ENCODE results near the gene IGLON5. TPM values are rescaled to one million over a fixed set of nuclear protein-coding genes. Genes with fewer than 3 reads are reported as not detected.

Gene IGLON5
- total RNA-seq, 1 experiment from 2014 or later = not detected

- no peaks in the 10 kb centered on the region for H3K9me3 ChIP-seq (ENCODE audit: control insufficient read depth in 1 of 2, insufficient read depth in 1 of 2, low read depth in 1 of 2, low read length in 2 of 2)
- H3K27me3 ChIP-seq (ENCODE audit: insufficient read depth, low read length) = no peaks in the 10 kb centered on the region
- CTCF ChIA-PET = no interaction called here
- no peak for ATAC-seq
- intact Hi-C loops (cut with micrococcal nuclease) = no loop called here
- H2AFZ ChIP-seq (ENCODE audit: low read depth, low read length, poor library complexity, severe bottlenecking) = no peak overlapping the region
- no peak for TF ChIP-seq FOSL1 (IDR thresholded peaks at IDR 0.05; ENCODE audit: low read depth)
- TF ChIP-seq, protein P1, sequence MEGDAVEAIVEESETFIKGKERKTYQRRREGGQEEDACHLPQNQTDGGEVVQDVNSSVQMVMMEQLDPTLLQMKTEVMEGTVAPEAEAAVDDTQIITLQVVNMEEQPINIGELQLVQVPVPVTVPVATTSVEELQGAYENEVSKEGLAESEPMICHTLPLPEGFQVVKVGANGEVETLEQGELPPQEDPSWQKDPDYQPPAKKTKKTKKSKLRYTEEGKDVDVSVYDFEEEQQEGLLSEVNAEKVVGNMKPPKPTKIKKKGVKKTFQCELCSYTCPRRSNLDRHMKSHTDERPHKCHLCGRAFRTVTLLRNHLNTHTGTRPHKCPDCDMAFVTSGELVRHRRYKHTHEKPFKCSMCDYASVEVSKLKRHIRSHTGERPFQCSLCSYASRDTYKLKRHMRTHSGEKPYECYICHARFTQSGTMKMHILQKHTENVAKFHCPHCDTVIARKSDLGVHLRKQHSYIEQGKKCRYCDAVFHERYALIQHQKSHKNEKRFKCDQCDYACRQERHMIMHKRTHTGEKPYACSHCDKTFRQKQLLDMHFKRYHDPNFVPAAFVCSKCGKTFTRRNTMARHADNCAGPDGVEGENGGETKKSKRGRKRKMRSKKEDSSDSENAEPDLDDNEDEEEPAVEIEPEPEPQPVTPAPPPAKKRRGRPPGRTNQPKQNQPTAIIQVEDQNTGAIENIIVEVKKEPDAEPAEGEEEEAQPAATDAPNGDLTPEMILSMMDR (IDR thresholded peaks at IDR 0.05 in 2 of 3, conservative IDR thresholded peaks at IDR 0.05 in 1 of 3; ENCODE audit: borderline replicate concordance in 1 of 3, insufficient read depth in 1 of 3, low read depth in 2 of 3, low read length in 2 of 3) = 0 out of 6 replicates have a peak, but pooled peaks of 1 of the 3 experiments have one; percentile 7
- peaks cover 2 to 10% of the 10 kb centered on the region in 2 experiments; a peak in 2 of 4 replicates for H3K4me1 ChIP-seq (ENCODE audit: control insufficient read depth in 1 of 2, insufficient read depth in 2 of 2, low read length in 2 of 2)
- H3K79me2 ChIP-seq (ENCODE audit: insufficient read depth, low read length) = no peaks in the 10 kb centered on the region
- H4K20me1 ChIP-seq (ENCODE audit: insufficient read depth) = no peaks in the 10 kb centered on the region
- no TSS peak for BruUV-seq (replicated peaks)
- no peak overlapping the region for H3K4me3 ChIP-seq (replicated peaks in 1 of 2; ENCODE audit: low read depth in 1 of 2, low read length in 2 of 2)
- H3K27ac ChIP-seq (ENCODE audit: low read depth, low read length) = no peak overlapping the region
- RAD21 ChIA-PET (ENCODE audit: low non-redundant PET in 1 of 2, low total read pairs in 2 of 2, uncharacterized antibody in 2 of 2, unreplicated experiment in 2 of 2) = no interaction called here
- no peak overlapping the region for H3K9ac ChIP-seq (ENCODE audit: low read length)
- no peak overlapping the region for H3K4me2 ChIP-seq (ENCODE audit: low read length)
- POLR2A ChIA-PET = no interaction called here
- no peaks in the 10 kb centered on the region for H3K9me2 ChIP-seq (ENCODE audit: insufficient read depth)
- no peak for DNase-seq (ENCODE audit: low read depth, low spot score)
- H3K36me3 ChIP-seq (ENCODE audit: control insufficient read depth in 1 of 2, insufficient read depth in 2 of 2, low read length in 2 of 2) = no peaks in the 10 kb centered on the region
These were observed 20.3 kb downstream of the IGLON5 start for GRCh38 chr19:51331716-51332115.

DNA sequence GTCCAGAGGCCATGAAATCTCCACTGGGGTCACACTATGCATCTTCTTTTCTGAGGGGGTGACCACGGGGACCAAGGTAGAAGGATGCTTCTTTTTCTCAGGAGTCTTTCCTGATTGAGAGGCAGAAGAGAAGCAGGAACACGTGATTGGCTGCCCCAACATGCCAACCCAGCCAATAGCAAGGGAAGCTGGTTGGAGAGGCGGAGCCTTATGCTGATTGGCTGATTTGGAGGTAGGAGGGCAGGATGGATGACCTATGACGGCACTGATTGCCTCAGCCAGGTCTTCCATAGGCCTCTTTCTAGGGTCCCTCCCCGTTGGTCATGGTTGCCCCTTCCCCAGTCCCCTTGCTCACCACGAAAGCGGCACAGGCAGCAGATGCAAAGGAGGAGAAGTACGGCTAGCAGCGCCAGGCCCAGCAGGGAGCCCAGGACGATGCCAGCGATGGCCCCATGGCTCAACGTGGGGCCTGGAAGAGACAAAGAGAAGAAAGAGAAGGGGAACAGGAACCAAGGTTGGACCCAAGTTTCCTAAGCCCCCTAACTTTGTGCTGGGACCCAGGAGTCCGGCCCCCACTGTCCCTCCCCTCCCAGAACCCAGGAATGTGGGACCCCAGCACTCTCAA, 22.5 kb downstream of the IGLON5 start:
- H3K4me3 ChIP-seq (replicated peaks in 1 of 2; ENCODE audit: low read depth in 1 of 2, low read length in 2 of 2) = no peak overlapping the region
- no peak overlapping the region for H3K4me2 ChIP-seq (ENCODE audit: low read length)
- TF ChIP-seq EGR1 (IDR thresholded peaks at IDR 0.05; ENCODE audit: low read depth) (no peak), JUND (IDR thresholded peaks at IDR 0.05) (no peak), SP1 (IDR thresholded peaks at IDR 0.05; ENCODE audit: low read depth) (no peak), POLR2AphosphoS5 (IDR thresholded peaks at IDR 0.05; ENCODE audit: low read depth, low read length) (no peak), FOSL1 (IDR thresholded peaks at IDR 0.05; ENCODE audit: low read depth) (no peak), TCF7L2 (IDR thresholded peaks at IDR 0.05; ENCODE audit: borderline replicate concordance, extremely low read depth, insufficient read depth, insufficient read length) (no peak), POLR2A (IDR thresholded peaks at IDR 0.05; ENCODE audit: borderline replicate concordance, extremely low read depth, insufficient read depth, insufficient read length) (no peak), ZBTB33 (IDR thresholded peaks at IDR 0.05; ENCODE audit: extremely low read depth, insufficient replicate concordance, low read length) (no peak), YY1 (IDR thresholded peaks at IDR 0.05; ENCODE audit: extremely low read depth, insufficient replicate concordance, low read depth, low read length) (no peak), CEBPB (IDR thresholded peaks at IDR 0.05; ENCODE audit: low read depth) (no peak), CBX3 (IDR thresholded peaks at IDR 0.05; ENCODE audit: low read depth) (no peak), ZFX (IDR thresholded peaks at IDR 0.05) (no peak)
- TF ChIP-seq, protein P2, sequence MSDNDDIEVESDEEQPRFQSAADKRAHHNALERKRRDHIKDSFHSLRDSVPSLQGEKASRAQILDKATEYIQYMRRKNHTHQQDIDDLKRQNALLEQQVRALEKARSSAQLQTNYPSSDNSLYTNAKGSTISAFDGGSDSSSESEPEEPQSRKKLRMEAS (IDR thresholded peaks at IDR 0.05) = no peak
- DNase-seq (ENCODE audit: low read depth, low spot score) (peak; percentile 27), ATAC-seq (peak; percentile 37)
- no peaks in the 10 kb centered on the region for H3K9me3 ChIP-seq (ENCODE audit: control insufficient read depth in 1 of 2, insufficient read depth in 1 of 2, low read depth in 1 of 2, low read length in 2 of 2)
- POLR2A ChIA-PET = no interaction called here
- H3K27ac ChIP-seq (ENCODE audit: low read depth, low read length) = no peak overlapping the region
- no peak overlapping the region for H3K9ac ChIP-seq (ENCODE audit: low read length)
- no peaks in the 10 kb centered on the region for H3K36me3 ChIP-seq (ENCODE audit: control insufficient read depth in 1 of 2, insufficient read depth in 2 of 2, low read length in 2 of 2)
- H3K4me1 ChIP-seq (ENCODE audit: control insufficient read depth in 1 of 2, insufficient read depth in 2 of 2, low read length in 2 of 2) = peaks cover 5 to 9% of the 10 kb centered on the region in 2 experiments; a peak in 3 of 4 replicates
- CTCF ChIA-PET = no interaction called here
- H3K79me2 ChIP-seq (ENCODE audit: insufficient read depth, low read length) = no peaks in the 10 kb centered on the region
- no peaks in the 10 kb centered on the region for H3K27me3 ChIP-seq (ENCODE audit: insufficient read depth, low read length)
- no peaks in the 10 kb centered on the region for H3K9me2 ChIP-seq (ENCODE audit: insufficient read depth)
- no TSS peak for BruUV-seq (replicated peaks)
- no peaks in the 10 kb centered on the region for H4K20me1 ChIP-seq (ENCODE audit: insufficient read depth)
- intact Hi-C loops (cut with micrococcal nuclease) = no loop called here
- RAD21 ChIA-PET (ENCODE audit: low non-redundant PET in 1 of 2, low total read pairs in 2 of 2, uncharacterized antibody in 2 of 2, unreplicated experiment in 2 of 2) = interaction anchor here in 1 of 2 experiments (0.7 kb wide), 1 partner anchor 100 kb away, joined by 3 read pairs; no protein-coding TSS in a partner anchor
- H2AFZ ChIP-seq (ENCODE audit: low read depth, low read length, poor library complexity, severe bottlenecking) = no peak overlapping the region
